Prostate gland (tissue), 2 donors: Measurements from ENCODE around the gene OPA1.

Experiments
- CTCF ChIP-seq, 4 experiments: fragments of 200-600 bp in 2 of 4; fragments of 450-650 bp in 2 of 4; sonication (generic) in 2 of 4; IDR thresholded peaks; 1 replicate in 3 of 4; 2 replicates in 1 of 4; pipeline ENCODE4 v1.5.1; 2016 to 2019; ENCODE audit warnings: antibody characterized with exemption in 4 of 4, mild to moderate bottlenecking in 2 of 4, moderate library complexity in 2 of 4
- POLR2A ChIP-seq: fragments of 450-650 bp; IDR thresholded peaks from one replicate; pipeline ENCODE4 v1.6.1; 2016; ENCODE audit warnings: antibody characterized with exemption, mild to moderate bottlenecking
- POLR2AphosphoS5 ChIP-seq: sonication (generic); formaldehyde crosslinking; IDR thresholded peaks from one replicate; pipeline ENCODE4 v1.6.1; 2017; ENCODE audit warnings: antibody characterized with exemption

DNA sequence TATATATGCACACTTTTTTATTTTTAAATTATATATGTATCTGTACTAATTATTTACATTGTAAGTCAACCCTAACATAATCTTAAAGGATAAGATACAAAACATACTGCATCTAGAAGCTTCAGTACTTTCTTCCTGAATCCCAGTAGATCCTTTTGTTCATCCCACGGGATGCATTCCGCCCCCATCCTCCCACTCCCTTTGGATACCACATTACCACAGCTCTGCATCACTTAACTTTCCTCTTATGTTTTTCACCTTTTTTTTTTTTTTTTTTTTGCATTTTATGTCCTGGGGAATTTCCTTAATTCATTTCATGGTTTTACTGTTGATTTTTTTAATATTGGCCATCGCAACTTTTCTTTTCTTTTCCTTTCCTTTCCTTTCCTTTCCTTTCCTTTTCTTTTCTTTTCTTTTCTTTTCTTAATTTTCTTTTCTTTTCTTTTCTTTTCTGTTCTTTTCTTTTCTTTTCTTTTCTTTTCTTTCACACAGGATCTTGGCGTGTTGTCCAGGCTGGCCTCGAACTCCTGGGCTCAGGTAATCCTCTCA lies 3.0 kb downstream of the OPA1 start:
- TF ChIP-seq POLR2A (no peak), CTCF (IDR thresholded peaks at IDR 0.05) (no peak), POLR2AphosphoS5 (no peak)
